Thyroid gland (tissue), 4 donors: ENCODE results near the gene TSSK3. TPM values are rescaled to one million over a fixed set of nuclear protein-coding genes. Genes with fewer than 3 reads are reported as not detected.

ENCODE experiments used
- DNase-seq, 2 donors: peaks; one replicate each; pipeline ENCODE4 v3.0.0-alpha.2; 2019
- H3K27ac ChIP-seq, 3 donors: fragments of 200-600 bp; sonication (generic); 1 replicate in 2 of 3; 2 replicates in 1 of 3; pipeline ENCODE4 v1.5.1; 2016 to 2019; ENCODE audit warnings: mild to moderate bottlenecking in 1 of 3, moderate library complexity in 1 of 3
- H3K27me3 ChIP-seq: fragments of 200-600 bp; sonication (generic); one replicate; pipeline ENCODE4 v1.5.1; 2019
- H3K36me3 ChIP-seq, 2 donors: fragments of 200-600 bp; sonication (generic); one replicate each; pipeline ENCODE4 v1.5.1; 2016 to 2019
- H3K4me1 ChIP-seq, 2 donors: fragments of 200-600 bp; sonication (generic); one replicate each; pipeline ENCODE4 v1.5.1; 2017 to 2019
- H3K4me3 ChIP-seq, 3 donors: fragments of 200-600 bp; sonication (generic); replicated peaks in 1 of 3; 1 replicate in 2 of 3; 2 replicates in 1 of 3; pipeline ENCODE4 v1.5.1; 2016; ENCODE audit warnings: mild to moderate bottlenecking in 1 of 3
- H3K9me3 ChIP-seq: fragments of 200-600 bp; sonication (generic); one replicate; pipeline ENCODE4 v1.5.1; 2017
- POLR2A ChIP-seq, 2 donors: fragments of 450-650 bp; IDR thresholded peaks; one replicate each; pipeline ENCODE4 v1.6.1; 2017; ENCODE audit warnings: antibody characterized with exemption in 2 of 2, mild to moderate bottlenecking in 2 of 2, moderate library complexity in 1 of 2
- WGBS, 2 donors: methylation state at CpG; one replicate each; pipeline ENCODE4 v1.1.5; 2017; 5-methylcytosine and 5-hydroxymethylcytosine counted together
- intact Hi-C: fragments of 100-400 bp; cut with DNase I; formaldehyde crosslinking; loops from one replicate; pipeline ENCODE4 v1.15.1; 2023
- total RNA-seq, 4 donors: library from RNA; depleted of rRNA; stranded (reverse); fragments of >200 nt; gene quantifications; one replicate each; pipeline ENCODE4 v1.2.3, GENCODE V29; 2016
- TF ChIP-seq, protein P1 (sequence below), 6 experiments: fragments of 200-600 bp in 3 of 6; fragments of 450-650 bp in 3 of 6; sonication (generic) in 3 of 6; IDR thresholded peaks; one replicate each; pipeline ENCODE4 v1.5.1; 2016 to 2019; ENCODE audit warnings: antibody characterized with exemption in 6 of 6, mild to moderate bottlenecking in 2 of 6, inconsistent platforms in 1 of 6, moderate library complexity in 1 of 6

The TSSK3 gene
- total RNA-seq, 4 donors from 2014 or later, result 1.2 to 6.0 (median 2.9) TPM

DNA sequence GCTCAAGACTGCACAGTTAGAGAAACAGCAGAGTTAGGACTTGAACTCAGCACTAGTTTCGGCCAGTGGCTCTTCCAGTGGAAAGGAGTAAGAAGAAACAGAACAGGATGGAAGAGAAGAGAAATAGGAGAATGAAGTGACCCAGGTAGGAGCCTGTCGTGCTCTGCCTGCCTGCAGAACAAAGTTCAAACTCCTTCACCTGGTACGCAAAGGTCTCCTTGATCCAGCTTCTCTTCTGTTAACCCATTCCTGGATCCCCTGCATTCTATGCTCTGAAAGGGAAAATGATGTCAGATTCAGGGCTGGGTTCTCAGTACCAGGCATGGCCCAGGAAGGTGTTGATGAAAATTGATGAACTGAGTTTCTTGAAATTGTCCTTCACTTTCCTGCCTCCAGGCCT lies 3.9 kb upstream of the TSSK3 start:
- Histone ChIP-seq H3K27me3 (no peaks in the 10 kb centered on the region), H3K9me3 (no peaks in the 10 kb centered on the region), H3K4me1 (peaks cover 14 to 30% of the 10 kb centered on the region in 2 donors), H3K27ac (no peak overlapping the region), H3K4me3 (no peak overlapping the region), H3K36me3 (no peaks in the 10 kb centered on the region)
- TF ChIP-seq POLR2A (IDR thresholded peaks at IDR 0.05), result no peak
- TF ChIP-seq, protein P1, sequence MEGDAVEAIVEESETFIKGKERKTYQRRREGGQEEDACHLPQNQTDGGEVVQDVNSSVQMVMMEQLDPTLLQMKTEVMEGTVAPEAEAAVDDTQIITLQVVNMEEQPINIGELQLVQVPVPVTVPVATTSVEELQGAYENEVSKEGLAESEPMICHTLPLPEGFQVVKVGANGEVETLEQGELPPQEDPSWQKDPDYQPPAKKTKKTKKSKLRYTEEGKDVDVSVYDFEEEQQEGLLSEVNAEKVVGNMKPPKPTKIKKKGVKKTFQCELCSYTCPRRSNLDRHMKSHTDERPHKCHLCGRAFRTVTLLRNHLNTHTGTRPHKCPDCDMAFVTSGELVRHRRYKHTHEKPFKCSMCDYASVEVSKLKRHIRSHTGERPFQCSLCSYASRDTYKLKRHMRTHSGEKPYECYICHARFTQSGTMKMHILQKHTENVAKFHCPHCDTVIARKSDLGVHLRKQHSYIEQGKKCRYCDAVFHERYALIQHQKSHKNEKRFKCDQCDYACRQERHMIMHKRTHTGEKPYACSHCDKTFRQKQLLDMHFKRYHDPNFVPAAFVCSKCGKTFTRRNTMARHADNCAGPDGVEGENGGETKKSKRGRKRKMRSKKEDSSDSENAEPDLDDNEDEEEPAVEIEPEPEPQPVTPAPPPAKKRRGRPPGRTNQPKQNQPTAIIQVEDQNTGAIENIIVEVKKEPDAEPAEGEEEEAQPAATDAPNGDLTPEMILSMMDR (IDR thresholded peaks at IDR 0.05), result no peak
- DNase-seq, result no peak
- 84 to 85% methylated on average over 3 of the region's 3 CpGs for WGBS, 2 donors
- intact Hi-C loops, result no loop called here

DNA sequence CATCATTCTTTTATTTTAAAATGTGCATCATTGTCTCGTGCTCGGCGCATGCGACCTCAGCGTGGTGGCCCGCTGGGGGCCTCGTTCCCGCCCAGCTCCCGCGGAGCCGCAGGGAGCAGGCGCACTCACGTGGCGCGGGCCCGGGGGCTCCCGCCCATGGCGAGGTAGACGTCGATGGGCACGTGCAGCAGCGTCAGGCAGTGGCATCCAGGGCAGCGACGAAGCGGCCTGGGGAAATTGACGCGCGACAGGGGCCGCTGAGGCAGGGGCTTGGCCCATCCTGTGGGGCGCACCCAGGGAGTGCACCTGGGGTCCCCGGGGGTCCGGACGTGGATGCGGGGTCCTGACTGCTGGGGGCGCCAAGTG lies 1.0 kb upstream of the TSSK3 start:
- 68 to 74% methylated on average over 17 to 19 of the region's 35 CpGs for WGBS, 2 donors
- Histone ChIP-seq H3K4me1 (peaks cover 30 to 49% of the 10 kb centered on the region in 2 donors), H3K27me3 (no peaks in the 10 kb centered on the region), H3K9me3 (no peaks in the 10 kb centered on the region), H3K36me3 (peaks cover 5 to 6% of the 10 kb centered on the region in 2 donors), H3K4me3 (peak overlapping the region in 1 of 3 donors; percentile 25), H3K27ac (peak overlapping the region in 1 of 3 donors; percentile 44)
- intact Hi-C loops, result no loop called here
- TF ChIP-seq, protein P1 (IDR thresholded peaks at IDR 0.05), result no peak
- TF ChIP-seq POLR2A (IDR thresholded peaks at IDR 0.05), result no peak
- DNase-seq, result no peak

DNA sequence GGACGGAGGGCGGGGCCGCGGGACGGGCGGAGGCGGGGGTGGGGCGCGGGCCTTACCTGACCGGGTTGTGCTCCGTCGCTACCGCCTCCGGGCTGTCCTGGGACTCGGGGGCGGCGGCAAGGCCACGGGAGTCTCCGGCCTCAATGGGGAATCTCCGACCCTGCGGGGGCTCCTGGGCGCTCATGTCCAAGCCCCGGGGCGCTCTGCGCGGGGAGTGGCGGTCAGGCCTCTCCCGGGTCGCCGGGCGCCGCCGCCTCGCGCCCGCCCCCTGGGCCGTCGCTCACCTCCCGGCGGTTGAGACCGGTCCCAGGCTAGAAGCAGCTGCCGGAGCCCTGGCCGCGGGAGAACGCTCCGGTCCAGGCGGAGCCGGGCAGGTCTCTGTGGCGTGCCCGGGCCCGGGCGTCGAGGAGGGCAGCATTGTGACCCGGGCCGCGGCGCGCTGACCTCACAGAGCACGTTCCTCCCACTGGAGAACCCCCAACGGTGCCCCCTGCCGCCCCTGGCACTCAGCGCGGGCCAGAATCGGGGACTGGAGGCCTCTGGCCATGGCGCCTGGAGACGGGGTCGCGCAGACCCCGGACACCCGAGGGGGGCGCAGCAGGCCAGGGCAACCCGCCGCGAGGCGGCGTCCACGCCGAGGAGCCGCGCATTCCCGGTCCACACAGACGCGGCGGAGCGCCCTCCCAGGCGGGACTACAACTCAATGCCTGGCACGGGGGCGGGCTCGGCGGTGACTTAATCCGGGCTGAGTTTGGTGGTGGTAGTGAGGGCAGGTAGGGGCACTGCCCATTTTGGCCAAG lies 465 bp upstream of the TSSK3 start:
- TF ChIP-seq, protein P1 (IDR thresholded peaks at IDR 0.05), result peak in 2 of 6 experiments; percentile 20 to 28
- TF ChIP-seq POLR2A (IDR thresholded peaks at IDR 0.05), result peak in 1 of 2 donors; percentile 13
- H3K36me3 ChIP-seq, result peaks cover 11% of the 10 kb centered on the region in 2 donors
- no peaks in the 10 kb centered on the region for H3K9me3 ChIP-seq
- H3K4me3 ChIP-seq, result peak overlapping the region in 1 of 3 donors; percentile 25
- peak; percentile 71 to 80 for DNase-seq
- peaks cover 31 to 54% of the 10 kb centered on the region in 2 donors for H3K4me1 ChIP-seq
- intact Hi-C loops, result no loop called here
- H3K27ac ChIP-seq, result peak overlapping the region in 2 of 3 donors; percentile 44
- 14 to 24% methylated on average over 6 to 10 of the region's 91 CpGs for WGBS, 2 donors
- H3K27me3 ChIP-seq, result no peaks in the 10 kb centered on the region

DNA sequence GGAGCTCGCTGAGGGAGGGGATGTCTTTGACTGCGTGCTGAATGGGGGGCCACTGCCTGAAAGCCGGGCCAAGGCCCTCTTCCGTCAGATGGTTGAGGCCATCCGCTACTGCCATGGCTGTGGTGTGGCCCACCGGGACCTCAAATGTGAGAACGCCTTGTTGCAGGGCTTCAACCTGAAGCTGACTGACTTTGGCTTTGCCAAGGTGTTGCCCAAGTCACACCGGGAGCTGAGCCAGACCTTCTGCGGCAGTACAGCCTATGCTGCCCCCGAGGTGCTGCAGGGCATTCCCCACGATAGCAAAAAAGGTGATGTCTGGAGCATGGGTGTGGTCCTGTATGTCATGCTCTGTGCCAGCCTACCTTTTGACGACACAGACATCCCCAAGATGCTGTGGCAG lies 1.4 kb downstream of the TSSK3 start:
- peak; percentile 78 to 81 for DNase-seq
- intact Hi-C loops, result no loop called here
- 64 to 77% methylated on average over 8 to 10 of the region's 12 CpGs for WGBS, 2 donors

More for the DNA sequence above, 1.4 kb downstream of the TSSK3 start:
- Histone ChIP-seq H3K4me1 (peaks cover 31 to 50% of the 10 kb centered on the region in 2 donors), H3K36me3 (peaks cover 25 to 28% of the 10 kb centered on the region in 2 donors), H3K9me3 (no peaks in the 10 kb centered on the region), H3K27ac (no peak overlapping the region), H3K27me3 (no peaks in the 10 kb centered on the region), H3K4me3 (no peak overlapping the region)
- TF ChIP-seq, protein P1 (IDR thresholded peaks at IDR 0.05), result peak in 1 of 6 experiments; percentile 9
- TF ChIP-seq POLR2A (IDR thresholded peaks at IDR 0.05), result no peak
